ENCODE measurements around the gene MED13L.

DNA sequence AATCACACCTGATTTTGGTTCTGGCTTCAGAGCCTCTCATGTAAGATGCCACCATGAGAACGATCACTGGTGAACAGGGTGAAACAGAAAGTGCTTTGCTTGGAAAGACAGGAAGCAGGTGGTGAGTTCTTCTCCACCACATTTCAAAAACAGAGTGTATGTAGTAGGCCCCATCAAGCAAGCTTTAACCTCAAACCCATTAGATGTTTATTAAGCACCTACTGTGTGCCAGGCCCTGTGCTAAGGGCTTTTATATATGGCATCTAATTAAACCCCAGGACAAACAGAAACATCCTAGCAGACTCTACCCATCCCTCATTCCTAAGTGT is 47.8 kb upstream of the MED13L start:
- TF ChIP-seq EZH2 (IDR thresholded peaks at IDR 0.05; ENCODE audit: borderline replicate concordance, low read length): no peak
- TF ChIP-seq, protein P1, sequence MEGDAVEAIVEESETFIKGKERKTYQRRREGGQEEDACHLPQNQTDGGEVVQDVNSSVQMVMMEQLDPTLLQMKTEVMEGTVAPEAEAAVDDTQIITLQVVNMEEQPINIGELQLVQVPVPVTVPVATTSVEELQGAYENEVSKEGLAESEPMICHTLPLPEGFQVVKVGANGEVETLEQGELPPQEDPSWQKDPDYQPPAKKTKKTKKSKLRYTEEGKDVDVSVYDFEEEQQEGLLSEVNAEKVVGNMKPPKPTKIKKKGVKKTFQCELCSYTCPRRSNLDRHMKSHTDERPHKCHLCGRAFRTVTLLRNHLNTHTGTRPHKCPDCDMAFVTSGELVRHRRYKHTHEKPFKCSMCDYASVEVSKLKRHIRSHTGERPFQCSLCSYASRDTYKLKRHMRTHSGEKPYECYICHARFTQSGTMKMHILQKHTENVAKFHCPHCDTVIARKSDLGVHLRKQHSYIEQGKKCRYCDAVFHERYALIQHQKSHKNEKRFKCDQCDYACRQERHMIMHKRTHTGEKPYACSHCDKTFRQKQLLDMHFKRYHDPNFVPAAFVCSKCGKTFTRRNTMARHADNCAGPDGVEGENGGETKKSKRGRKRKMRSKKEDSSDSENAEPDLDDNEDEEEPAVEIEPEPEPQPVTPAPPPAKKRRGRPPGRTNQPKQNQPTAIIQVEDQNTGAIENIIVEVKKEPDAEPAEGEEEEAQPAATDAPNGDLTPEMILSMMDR (conservative IDR thresholded peaks at IDR 0.05 in 1 of 2, IDR thresholded peaks at IDR 0.05 in 1 of 2; ENCODE audit: extremely low read depth in 1 of 2, insufficient read depth in 1 of 2, low read depth in 1 of 2, low read length in 2 of 2): no peak
